Activated CD8-positive, alpha-beta memory T cell treated with anti-CD3 and anti-CD28 coated beads, Interleukin-2, amount 50 U/mL, for 48 hours (primary cell): ENCODE results near the gene PLPP1.

Source experiments
- DNase-seq: peaks from one replicate; pipeline ENCODE4 v3.0.0-alpha.2; 2020

The PLPP1 gene

GRCh38 chr5:55393501-55394175 is 141.1 kb downstream of the PLPP1 start:
- no peak for DNase-seq

- no peak for DNase-seq
Observed at GRCh38 chr5:55392669-55393068, 142.1 kb downstream of the PLPP1 start.

- DNase-seq, result no peak
Observed at GRCh38 chr5:55391707-55392106, 143.1 kb downstream of the PLPP1 start.

- DNase-seq, result no peak
Observed at GRCh38 chr5:55387865-55388264, 146.9 kb downstream of the PLPP1 start.

- DNase-seq, result no peak
Observed at GRCh38 chr5:55386356-55386755, 148.4 kb downstream of the PLPP1 start.

- DNase-seq, result no peak
Observed at GRCh38 chr5:55385846-55386245, 148.9 kb downstream of the PLPP1 start.

GRCh38 chr5:55385227-55385626 is 149.5 kb downstream of the PLPP1 start:
- DNase-seq, result no peak

- DNase-seq, result no peak
Observed at GRCh38 chr5:55384072-55384471, 150.7 kb downstream of the PLPP1 start.

- DNase-seq, result no peak
Observed at GRCh38 chr5:55383254-55383653, 151.5 kb downstream of the PLPP1 start.

GRCh38 chr5:55377810-55378209 is 157.0 kb downstream of the PLPP1 start:
- no peak for DNase-seq
